RPMI7951 (cell line): ENCODE results near the gene DDX47. TPM values are rescaled to one million over a fixed set of nuclear protein-coding genes. Genes with fewer than 3 reads are reported as not detected.
A peak's percentile ranks its signal among the peaks of the same experiment; 100 is the strongest.
"Not testable (repeated sequence)": the region's sequence is repeated elsewhere in the genome, so short reads cannot be mapped to it uniquely, and the experiment has no call there.

Source experiments
- DNase-seq: peaks from one replicate; pipeline ENCODE4 v3.0.0-alpha.2; 2012; ENCODE audit warnings: low read depth
- total RNA-seq: library from RNA; depleted of rRNA; stranded (reverse); fragments of >200 nt; shearing (Covaris generic); gene quantifications from 2 replicates; pipeline ENCODE4 v1.2.3, GENCODE V29; 2014

DDX47 gene
- total RNA-seq, 1 experiment from 2014 or later: 86.6 TPM

- DNase-seq: not testable (repeated sequence)
These were observed 7.2 kb downstream of the DDX47 start for GRCh38 chr12:12820376-12820775.

- DNase-seq: no peak
These were observed 8.8 kb downstream of the DDX47 start for GRCh38 chr12:12821975-12822374.

GRCh38 chr12:12822886-12823285, 9.7 kb downstream of the DDX47 start:
- no peak for DNase-seq

GRCh38 chr12:12823300-12823699, 10.2 kb downstream of the DDX47 start:
- peak; percentile 14 for DNase-seq

GRCh38 chr12:12823811-12824210, 10.7 kb downstream of the DDX47 start:
- no peak for DNase-seq

- DNase-seq: peak; percentile 62
These were observed 22.4 kb downstream of the DDX47 start for GRCh38 chr12:12835378-12836146.

GRCh38 chr12:12836571-12836970, 23.4 kb downstream of the DDX47 start:
- DNase-seq: no peak

GRCh38 chr12:12837025-12837812, 24.1 kb downstream of the DDX47 start:
- DNase-seq: peak; percentile 71

- DNase-seq: no peak
These were observed 24.6 kb downstream of the DDX47 start for GRCh38 chr12:12837813-12838153.

GRCh38 chr12:12839003-12839395, 25.9 kb downstream of the DDX47 start:
- no peak for DNase-seq

GRCh38 chr12:12839439-12839838, 26.3 kb downstream of the DDX47 start:
- not testable (repeated sequence) for DNase-seq

- peak; percentile 97 for DNase-seq
These were observed 26.9 kb downstream of the DDX47 start for GRCh38 chr12:12839873-12840579.

- DNase-seq: no peak
These were observed 27.4 kb downstream of the DDX47 start for GRCh38 chr12:12840580-12840899.

GRCh38 chr12:12841428-12841827, 28.3 kb downstream of the DDX47 start:
- not testable (repeated sequence) for DNase-seq

GRCh38 chr12:12845794-12846243, 32.7 kb downstream of the DDX47 start:
- DNase-seq: no peak

- DNase-seq: not testable (repeated sequence)
These were observed 33.6 kb downstream of the DDX47 start for GRCh38 chr12:12846780-12847179.

GRCh38 chr12:12853435-12853834, 40.3 kb downstream of the DDX47 start:
- DNase-seq: no peak

- peak; percentile 28 for DNase-seq
These were observed 46.5 kb downstream of the DDX47 start for GRCh38 chr12:12859690-12860089.

- no peak for DNase-seq
These were observed 51.1 kb downstream of the DDX47 start for GRCh38 chr12:12864243-12864642.

GRCh38 chr12:12868477-12869235, 55.5 kb downstream of the DDX47 start:
- no peak for DNase-seq

- DNase-seq: peak; percentile 66
These were observed 57.3 kb downstream of the DDX47 start for GRCh38 chr12:12870465-12870864.
